Mucosa of descending colon (tissue), 3 donors: ENCODE results near the gene FBXL16. TPM values are rescaled to one million over a fixed set of nuclear protein-coding genes. Genes with fewer than 3 reads are reported as not detected.

ENCODE experiments used
- ATAC-seq: fragments of 200-7000 bp; cut with Tn5 transposase; one replicate; pipeline ENCODE4 v1.9.1; 2020; ENCODE audit warnings: mild to moderate bottlenecking, moderate library complexity
- DNase-seq, 3 donors: peaks; one replicate each; pipeline ENCODE4 v3.0.0-alpha.2; 2020
- H3K36me3 ChIP-seq: fragments of 200-600 bp; one replicate; pipeline ENCODE4 v1.8.0; 2021; ENCODE audit warnings: low read depth, mild to moderate bottlenecking
- H3K4me1 ChIP-seq: fragments of 200-600 bp; one replicate; pipeline ENCODE4 v1.8.0; 2021; ENCODE audit warnings: low read depth, mild to moderate bottlenecking
- H3K4me3 ChIP-seq: fragments of 200-600 bp; one replicate; pipeline ENCODE4 v1.8.0; 2021; ENCODE audit warnings: mild to moderate bottlenecking
- H3K9me3 ChIP-seq: fragments of 200-600 bp; one replicate; pipeline ENCODE4 v1.8.0; 2021; ENCODE audit warnings: mild to moderate bottlenecking
- intact Hi-C, 2 donors: fragments of 100-400 bp; cut with DNase I in 1 of 2; cut with micrococcal nuclease in 1 of 2; formaldehyde crosslinking; loops; one replicate each; pipeline versions ENCODE4 v1.11.0 to v1.11.1; 2022; cut with DNase I, micrococcal nuclease
- total RNA-seq, 3 donors: library from RNA; stranded (reverse); fragmentation: NEBNext Ultra II Directional in 2 of 3; extraction: Animal tissue kit (Norgen Biotek cat#: 25700) in 2 of 3; gene quantifications; one replicate each; pipeline versions ENCODE4 v1.2.1 to v1.2.4, GENCODE V29; 2021 to 2023
- TF ChIP-seq, protein P1 (sequence below): fragments of 200-600 bp; IDR thresholded peaks from one replicate; pipeline ENCODE4 v1.8.0; 2022; ENCODE audit warnings: antibody characterized with exemption, mild to moderate bottlenecking
- donor health status: DM: no; HTN: no; CAD: no; lungs with moderate emphysema.
- donor health status: DM: no; HTN: no; CAD: no.
- donor health status: DM: no; HTN: yes; CAD: no.

FBXL16 gene
- total RNA-seq, 3 donors from 2014 or later, result 1.3 to 2.2 (median 2.1) TPM

DNA sequence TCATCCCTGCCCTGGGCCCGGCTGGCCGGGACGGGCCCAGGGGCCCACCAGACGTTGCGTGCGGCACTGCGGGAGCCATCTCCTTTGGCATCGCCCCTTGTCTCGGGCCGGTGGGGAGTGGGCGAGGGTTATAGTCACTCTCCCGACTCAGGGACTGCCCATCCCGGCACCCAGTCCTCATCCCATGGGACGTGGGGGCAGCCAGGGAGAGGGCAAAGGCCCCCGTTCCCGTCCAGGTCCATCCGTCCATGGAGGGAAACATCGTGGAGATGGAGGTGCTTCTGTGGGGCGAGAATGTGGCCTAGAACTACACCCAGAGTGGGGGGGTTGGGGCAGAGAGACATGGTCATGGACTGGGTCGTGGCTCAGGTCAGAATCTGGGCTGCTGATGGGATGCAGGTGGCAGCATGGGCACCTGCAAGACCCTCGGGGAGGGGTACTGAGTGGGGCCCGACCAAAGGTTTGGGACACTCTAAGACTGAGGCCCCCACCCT is 58.9 kb downstream of the FBXL16 start:
- Histone ChIP-seq H3K4me3 (no peak overlapping the region), H3K4me1 (peaks cover 60% of the 10 kb centered on the region)
- ATAC-seq, result no peak

GRCh38 chr16:645852-646678 is 59.5 kb downstream of the FBXL16 start:
- Histone ChIP-seq H3K4me1 (peaks cover 60% of the 10 kb centered on the region), H3K4me3 (no peak overlapping the region), H3K9me3 (no peaks in the 10 kb centered on the region), H3K36me3 (peaks cover 3% of the 10 kb centered on the region)
- TF ChIP-seq, protein P1, sequence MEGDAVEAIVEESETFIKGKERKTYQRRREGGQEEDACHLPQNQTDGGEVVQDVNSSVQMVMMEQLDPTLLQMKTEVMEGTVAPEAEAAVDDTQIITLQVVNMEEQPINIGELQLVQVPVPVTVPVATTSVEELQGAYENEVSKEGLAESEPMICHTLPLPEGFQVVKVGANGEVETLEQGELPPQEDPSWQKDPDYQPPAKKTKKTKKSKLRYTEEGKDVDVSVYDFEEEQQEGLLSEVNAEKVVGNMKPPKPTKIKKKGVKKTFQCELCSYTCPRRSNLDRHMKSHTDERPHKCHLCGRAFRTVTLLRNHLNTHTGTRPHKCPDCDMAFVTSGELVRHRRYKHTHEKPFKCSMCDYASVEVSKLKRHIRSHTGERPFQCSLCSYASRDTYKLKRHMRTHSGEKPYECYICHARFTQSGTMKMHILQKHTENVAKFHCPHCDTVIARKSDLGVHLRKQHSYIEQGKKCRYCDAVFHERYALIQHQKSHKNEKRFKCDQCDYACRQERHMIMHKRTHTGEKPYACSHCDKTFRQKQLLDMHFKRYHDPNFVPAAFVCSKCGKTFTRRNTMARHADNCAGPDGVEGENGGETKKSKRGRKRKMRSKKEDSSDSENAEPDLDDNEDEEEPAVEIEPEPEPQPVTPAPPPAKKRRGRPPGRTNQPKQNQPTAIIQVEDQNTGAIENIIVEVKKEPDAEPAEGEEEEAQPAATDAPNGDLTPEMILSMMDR, result no peak
- ATAC-seq (peak; percentile 47), DNase-seq (peak; percentile 57 to 89 (median 76))
- intact Hi-C loops, result no loop called here

More for the DNA sequence above, 58.9 kb downstream of the FBXL16 start:
- H3K36me3 ChIP-seq, result peaks cover under 1% of the 10 kb centered on the region
- intact Hi-C loops, result no loop called here
- H3K9me3 ChIP-seq, result no peaks in the 10 kb centered on the region
- DNase-seq, result no peak
- TF ChIP-seq, protein P1, result no peak

DNA sequence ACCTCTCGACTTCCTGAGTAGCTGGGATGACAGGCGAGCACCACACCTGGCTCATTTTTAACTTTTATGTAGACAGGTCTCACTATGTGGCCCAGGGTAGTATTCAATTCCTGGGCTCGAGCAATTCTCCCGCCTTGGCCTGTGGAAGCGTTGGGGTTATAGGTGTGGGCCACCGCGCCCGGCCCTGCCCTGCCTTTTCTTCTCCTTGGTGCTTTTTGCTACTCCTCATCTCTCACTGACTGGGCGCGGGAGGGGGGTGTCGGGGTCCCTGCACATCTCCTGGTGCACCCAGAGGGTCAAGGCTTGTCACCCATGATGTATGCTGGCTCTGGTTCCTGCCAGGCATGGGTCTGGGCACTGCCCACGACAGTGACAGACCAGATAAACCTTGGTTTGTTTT is 61.0 kb downstream of the FBXL16 start:
- intact Hi-C loops, result no loop called here
- peaks cover 3% of the 10 kb centered on the region for H3K36me3 ChIP-seq
- TF ChIP-seq, protein P1, result no peak
- DNase-seq (no peak), ATAC-seq (no peak)
- H3K4me3 ChIP-seq, result no peak overlapping the region
- peaks cover 53% of the 10 kb centered on the region for H3K4me1 ChIP-seq
- H3K9me3 ChIP-seq, result no peaks in the 10 kb centered on the region

DNA sequence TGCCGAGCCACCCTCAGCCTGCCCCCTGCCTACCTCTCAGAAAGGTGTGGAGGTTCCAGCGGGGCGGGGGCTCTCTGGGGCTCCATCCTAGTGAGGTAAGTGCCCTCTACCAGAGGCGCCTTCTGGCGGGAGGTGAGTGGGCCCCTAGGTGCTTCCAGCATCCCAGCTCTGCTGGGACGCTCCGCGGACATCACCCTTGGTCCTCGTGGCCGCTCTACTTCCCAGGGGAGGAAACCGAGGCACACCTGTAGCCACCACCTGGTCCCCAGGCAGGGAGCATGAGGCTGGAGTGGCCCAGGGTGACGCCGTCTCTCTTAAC is 62.6 kb downstream of the FBXL16 start:
- DNase-seq (peak in 1 of 3 donors; percentile 37), ATAC-seq (no peak)
- Histone ChIP-seq H3K9me3 (no peaks in the 10 kb centered on the region), H3K4me1 (peaks cover 47% of the 10 kb centered on the region), H3K36me3 (peaks cover 3% of the 10 kb centered on the region), H3K4me3 (no peak overlapping the region)
- intact Hi-C loops, result no loop called here
- TF ChIP-seq, protein P1, result no peak

Other genes starting within 250 kb of the FBXL16 start
- 100 to 1,000 TPM in 2 of 3 donors, 10 to 100 TPM in 1; 73.5 to 110 (median 109) TPM for gene CAPN15, start 178.1 kb downstream of the FBXL16 start, total RNA-seq
- not detected for gene PRR35, start 145.4 kb downstream of the FBXL16 start, total RNA-seq
- under 1 TPM; 0.26 to 0.82 (median 0.36) TPM for gene NHLRC4, start 138.8 kb downstream of the FBXL16 start, total RNA-seq
- 10 to 100 TPM; 37.8 to 39.6 (median 38.4) TPM for gene PIGQ, start 135.8 kb downstream of the FBXL16 start, total RNA-seq
- gene RAB40C, start 115.7 kb downstream of the FBXL16 start, total RNA-seq, result 10 to 100 TPM; 31.2 to 51.0 (median 40.1) TPM
- 1 to 10 TPM; 1.1 to 2.2 (median 1.6) TPM for gene WFIKKN1, start 74.8 kb downstream of the FBXL16 start, total RNA-seq
- gene METTL26, start 69.5 kb downstream of the FBXL16 start, total RNA-seq, result 10 to 100 TPM; 40.3 to 52.4 (median 50.0) TPM
- gene MCRIP2, start 64.0 kb downstream of the FBXL16 start, total RNA-seq, result 100 to 1,000 TPM in 2 of 3 donors, 10 to 100 TPM in 1; 76.3 to 116 (median 100) TPM
- gene WDR90, start 56.4 kb downstream of the FBXL16 start, total RNA-seq, result 10 to 100 TPM; 35.0 to 54.9 (median 50.2) TPM
- 100 to 1,000 TPM; 124 to 138 (median 127) TPM for gene RHOT2, start 37.7 kb downstream of the FBXL16 start, total RNA-seq
- 1 to 10 TPM; 2.8 to 3.4 (median 3.0) TPM for gene RHBDL1, start 30.1 kb downstream of the FBXL16 start, total RNA-seq
- gene STUB1, start 25.4 kb downstream of the FBXL16 start, total RNA-seq, result 100 to 1,000 TPM in 2 of 3 donors, 10 to 100 TPM in 1; 77.8 to 119 (median 108) TPM
- 10 to 100 TPM; 39.5 to 60.5 (median 46.9) TPM for gene JMJD8, start 21.5 kb downstream of the FBXL16 start, total RNA-seq
- 10 to 100 TPM in 2 of 3 donors, 1 to 10 TPM in 1; 9.2 to 13.4 (median 10.5) TPM for gene WDR24, start 15.4 kb downstream of the FBXL16 start, total RNA-seq
- 10 to 100 TPM; 15.8 to 34.5 (median 22.0) TPM for gene METRN, start 9.3 kb upstream of the FBXL16 start, total RNA-seq
- gene ANTKMT, start 15.3 kb upstream of the FBXL16 start, total RNA-seq, result 10 to 100 TPM; 36.2 to 39.9 (median 39.8) TPM
- gene CCDC78, start 20.6 kb upstream of the FBXL16 start, total RNA-seq, result under 1 TPM; 0.47 to 0.96 (median 0.80) TPM
- 1 to 10 TPM; 1.9 to 6.6 (median 3.5) TPM for gene HAGHL, start 21.3 kb upstream of the FBXL16 start, total RNA-seq
- 10 to 100 TPM; 37.7 to 48.7 (median 47.6) TPM for gene CIAO3, start 35.2 kb upstream of the FBXL16 start, total RNA-seq
- 1 to 10 TPM; 3.4 to 7.0 (median 4.7) TPM for gene MSLN, start 54.9 kb upstream of the FBXL16 start, total RNA-seq
- gene RPUSD1, start 82.6 kb upstream of the FBXL16 start, total RNA-seq, result 10 to 100 TPM; 19.8 to 20.0 (median 19.8) TPM
- gene CHTF18, start 82.8 kb upstream of the FBXL16 start, total RNA-seq, result 10 to 100 TPM; 11.9 to 32.4 (median 12.3) TPM
- 1 to 10 TPM in 1 of 3 donors, under 1 TPM in 1, not detected in 1; 0.31 to 1.0 TPM for gene GNG13, start 94.9 kb upstream of the FBXL16 start, total RNA-seq